Memory B cell (primary cell): ENCODE results near the gene MYO1H.
"Not testable (repeated sequence)": the region's sequence is repeated elsewhere in the genome, so short reads cannot be mapped to it uniquely, and the experiment has no call there.

Source experiments
- ATAC-seq: fragments of 150-1000 bp; cut with Tn5 transposase; 2 replicates; pipeline ENCODE4 v1.10.0; 2021; ENCODE audit warnings: low read depth, mild to moderate bottlenecking, moderate library complexity
- DNase-seq, 2 donors: peaks; one replicate each; pipeline ENCODE4 v3.0.0; 2022; ENCODE audit warnings: low spot score in 2 of 2
- H3K27ac Mint-ChIP-seq: one replicate; pipeline ENCODE4 v1.8.0; 2022; ENCODE audit warnings: mild to moderate bottlenecking, moderate library complexity, mixed read lengths
- H3K27me3 Mint-ChIP-seq: one replicate; pipeline ENCODE4 v1.8.0; 2022; ENCODE audit warnings: mixed read lengths
- H3K36me3 Mint-ChIP-seq: one replicate; pipeline ENCODE4 v1.8.0; 2022; ENCODE audit warnings: mild to moderate bottlenecking, mixed read lengths
- H3K4me1 Mint-ChIP-seq: one replicate; pipeline ENCODE4 v1.8.0; 2022; ENCODE audit warnings: mixed read lengths
- H3K4me3 Mint-ChIP-seq: one replicate; pipeline ENCODE4 v1.8.0; 2022; ENCODE audit warnings: mild to moderate bottlenecking, moderate library complexity, mixed read lengths
- H3K9me3 Mint-ChIP-seq: one replicate; pipeline ENCODE4 v1.8.0; 2022; ENCODE audit warnings: mixed read lengths

The MYO1H gene, protein sequence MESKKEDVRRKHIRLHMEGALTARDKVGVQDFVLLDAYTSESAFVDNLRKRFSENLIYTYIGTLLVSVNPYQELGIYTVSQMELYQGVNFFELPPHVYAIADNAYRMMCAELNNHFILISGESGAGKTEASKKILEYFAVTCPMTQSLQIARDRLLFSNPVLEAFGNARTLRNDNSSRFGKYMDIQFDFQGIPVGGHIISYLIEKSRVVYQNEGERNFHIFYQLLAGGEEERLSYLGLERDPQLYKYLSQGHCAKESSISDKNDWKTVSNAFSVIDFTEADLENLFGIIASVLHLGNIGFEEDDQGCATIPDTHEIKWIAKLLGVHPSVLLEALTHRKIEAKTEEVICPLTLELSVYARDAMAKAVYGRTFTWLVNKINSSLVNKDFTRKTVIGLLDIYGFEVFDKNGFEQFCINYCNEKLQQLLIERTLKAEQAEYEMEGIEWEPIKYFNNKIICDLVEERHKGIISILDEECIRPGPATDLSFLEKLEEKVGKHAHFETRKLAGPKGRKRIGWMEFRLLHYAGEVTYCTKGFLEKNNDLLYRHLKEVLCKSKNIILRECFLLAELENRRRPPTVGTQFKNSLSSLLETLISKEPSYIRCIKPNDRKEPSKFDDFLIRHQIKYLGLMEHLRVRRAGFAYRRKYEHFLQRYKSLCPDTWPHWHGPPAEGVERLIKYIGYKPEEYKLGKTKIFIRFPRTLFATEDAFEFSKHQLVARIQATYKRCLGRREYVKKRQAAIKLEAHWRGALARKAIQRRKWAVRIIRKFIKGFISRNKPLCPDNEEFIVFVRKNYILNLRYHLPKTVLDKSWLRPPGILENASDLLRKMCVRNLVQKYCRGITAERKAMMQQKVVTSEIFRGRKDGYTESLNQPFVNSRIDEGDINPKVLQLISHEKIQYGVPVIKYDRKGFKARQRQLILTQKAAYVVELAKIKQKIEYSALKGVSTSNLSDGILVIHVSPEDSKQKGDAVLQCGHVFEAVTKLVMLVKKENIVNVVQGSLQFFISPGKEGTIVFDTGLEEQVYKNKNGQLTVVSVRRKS

GRCh38 chr12:109347589-109347988 lies at the start of gene MYO1H:
Gene MYO1H, plus strand, starts transcription at chr12:109347900. Its CDS starts 61 bp downstream, at chr12:109347961.
- no peak for DNase-seq
- no peak within 1 kb of the TSS for H3K4me3 Mint-ChIP-seq
- H3K4me1 Mint-ChIP-seq: no peaks in the 10 kb centered on the region
- H3K36me3 Mint-ChIP-seq: no peaks in the 10 kb centered on the region
- no peak for ATAC-seq
- H3K27ac Mint-ChIP-seq: no peak within 1 kb of the TSS
- H3K27me3 Mint-ChIP-seq: peaks cover 6% of the 10 kb centered on the region
- H3K9me3 Mint-ChIP-seq: peaks cover 2% of the 10 kb centered on the region

GRCh38 chr12:109299849-109300248 lies 47.9 kb upstream of the MYO1H start:
- Mint-ChIP-seq H3K27ac (no peak overlapping the region), H3K36me3 (no peaks in the 10 kb centered on the region), H3K27me3 (peaks cover 17% of the 10 kb centered on the region), H3K4me1 (no peaks in the 10 kb centered on the region), H3K9me3 (no peaks in the 10 kb centered on the region), H3K4me3 (no peak overlapping the region)
- ATAC-seq: no peak
- DNase-seq: no peak

DNA sequence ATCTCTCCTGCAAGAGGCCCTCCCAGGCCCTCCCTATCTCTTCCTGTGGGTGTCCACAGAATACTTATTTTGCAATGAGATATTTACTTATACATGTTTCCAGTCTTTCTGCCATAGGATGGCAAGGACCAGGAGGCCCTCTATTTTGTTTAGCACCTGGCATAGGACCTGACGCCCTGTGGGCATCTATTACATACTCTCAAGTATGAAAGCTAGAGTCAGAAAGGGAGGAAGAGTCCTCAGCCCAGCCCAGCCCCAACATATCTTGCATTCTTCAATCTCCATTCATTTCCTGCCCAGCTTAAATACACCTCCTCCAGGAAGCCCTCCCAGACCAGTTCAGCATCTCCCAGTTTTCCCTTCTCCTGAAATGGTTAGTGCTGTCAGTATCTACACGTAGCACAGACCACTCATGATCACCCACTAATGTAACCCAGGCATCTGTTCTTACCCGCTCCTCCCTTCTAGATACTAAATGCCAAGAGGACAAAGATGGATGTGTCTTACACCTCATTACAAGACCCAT lies 46.0 kb upstream of the MYO1H start:
- no peak overlapping the region for H3K27ac Mint-ChIP-seq
- H3K4me1 Mint-ChIP-seq: no peaks in the 10 kb centered on the region
- peaks cover 18% of the 10 kb centered on the region for H3K27me3 Mint-ChIP-seq
- no peaks in the 10 kb centered on the region for H3K9me3 Mint-ChIP-seq
- no peaks in the 10 kb centered on the region for H3K36me3 Mint-ChIP-seq
- ATAC-seq (no peak), DNase-seq (no peak)
- no peak overlapping the region for H3K4me3 Mint-ChIP-seq

DNA sequence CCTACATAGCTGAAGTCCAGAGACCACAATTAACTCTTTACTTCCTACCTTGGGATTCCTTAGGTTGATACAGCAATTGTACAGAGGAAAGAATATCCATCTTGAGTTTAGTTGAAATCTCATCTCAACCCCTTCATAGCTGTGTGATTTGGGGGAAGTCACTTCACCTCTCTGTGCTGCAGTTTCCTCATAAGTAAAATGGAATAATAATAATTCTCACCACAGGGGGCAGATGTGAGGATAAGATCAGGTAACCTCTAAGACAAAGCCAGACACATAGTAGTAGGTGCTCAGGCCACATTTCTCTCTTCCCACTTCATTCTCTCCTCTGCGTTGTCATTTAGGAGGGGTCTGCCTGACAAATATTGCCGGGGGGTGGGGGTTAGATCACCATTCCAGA lies 45.3 kb upstream of the MYO1H start:
- ATAC-seq (no peak), DNase-seq (no peak)
- Mint-ChIP-seq H3K36me3 (no peaks in the 10 kb centered on the region), H3K27me3 (peaks cover 18% of the 10 kb centered on the region), H3K27ac (no peak overlapping the region), H3K9me3 (no peaks in the 10 kb centered on the region), H3K4me1 (no peaks in the 10 kb centered on the region), H3K4me3 (no peak overlapping the region)

DNA sequence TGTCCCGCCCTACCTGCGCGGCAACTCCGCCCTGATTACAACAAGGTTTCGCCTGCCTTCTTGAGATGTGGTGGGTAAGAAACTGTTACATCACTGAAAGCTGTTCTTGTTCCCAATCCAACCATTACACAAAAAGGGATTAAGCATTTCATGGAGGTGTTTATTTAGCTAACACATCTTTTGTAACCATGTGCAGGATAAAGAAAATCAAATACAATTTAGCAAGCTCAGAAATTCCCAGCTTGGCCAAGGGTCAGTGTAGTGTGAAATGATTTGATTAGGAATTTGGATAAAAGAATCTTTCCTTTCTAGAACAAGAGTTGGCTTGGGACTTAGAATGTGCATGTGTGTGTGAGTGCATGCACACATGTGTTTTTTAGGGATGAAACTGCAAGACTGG lies 44.9 kb upstream of the MYO1H start:
- ATAC-seq: no peak
- Mint-ChIP-seq H3K27ac (no peak overlapping the region), H3K27me3 (peaks cover 22% of the 10 kb centered on the region), H3K36me3 (no peaks in the 10 kb centered on the region), H3K9me3 (no peaks in the 10 kb centered on the region), H3K4me3 (no peak overlapping the region), H3K4me1 (no peaks in the 10 kb centered on the region)
- no peak for DNase-seq

DNA sequence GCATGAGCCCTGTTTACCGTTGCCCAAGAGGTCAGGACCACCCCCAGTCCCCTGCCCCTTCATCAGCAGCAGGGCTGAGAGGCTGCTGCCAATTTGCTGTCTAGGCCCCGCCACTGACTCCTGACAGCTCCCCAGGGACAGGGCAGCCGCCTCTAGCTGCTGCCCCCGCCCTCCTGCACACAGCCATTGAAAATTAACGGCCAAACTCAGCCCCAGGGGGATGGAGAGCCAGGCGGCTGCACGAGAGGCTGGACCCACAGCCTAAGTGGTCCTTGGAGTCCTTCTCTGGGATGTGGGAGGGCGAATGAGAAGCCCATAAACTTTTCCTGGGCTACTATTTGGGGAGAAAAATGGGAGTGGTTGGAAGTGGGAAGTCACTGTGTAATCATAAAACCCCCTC lies 43.2 kb upstream of the MYO1H start:
- ATAC-seq: no peak
- H3K4me3 Mint-ChIP-seq: no peak overlapping the region
- no peaks in the 10 kb centered on the region for H3K36me3 Mint-ChIP-seq
- peaks cover 29% of the 10 kb centered on the region for H3K27me3 Mint-ChIP-seq
- peaks cover 3% of the 10 kb centered on the region for H3K4me1 Mint-ChIP-seq
- H3K9me3 Mint-ChIP-seq: no peaks in the 10 kb centered on the region
- no peak for DNase-seq
- H3K27ac Mint-ChIP-seq: no peak overlapping the region

DNA sequence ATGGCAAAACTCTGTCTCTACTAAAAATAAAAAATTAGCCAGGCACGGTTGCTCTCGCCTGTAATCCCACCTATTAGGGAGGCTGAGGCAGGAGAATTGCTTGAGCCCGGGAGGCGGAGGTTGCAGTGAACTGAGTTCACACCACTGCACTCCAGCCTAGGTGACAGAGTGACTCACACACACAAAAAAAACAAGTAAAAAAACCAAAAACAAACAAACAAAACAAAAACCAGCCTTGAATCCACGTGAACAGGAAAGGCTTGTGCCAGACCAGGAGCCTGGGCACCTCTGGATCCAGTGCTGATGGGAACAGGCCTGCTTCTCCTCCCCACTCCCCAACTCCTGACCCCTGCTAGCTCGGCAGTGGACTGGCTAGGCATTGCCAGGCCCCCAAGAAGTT lies 42.2 kb upstream of the MYO1H start:
- DNase-seq (no peak), ATAC-seq (no peak)
- Mint-ChIP-seq H3K27ac (no peak overlapping the region), H3K36me3 (no peaks in the 10 kb centered on the region), H3K27me3 (peaks cover 32% of the 10 kb centered on the region), H3K4me3 (no peak overlapping the region), H3K4me1 (peaks cover 7% of the 10 kb centered on the region), H3K9me3 (no peaks in the 10 kb centered on the region)

DNA sequence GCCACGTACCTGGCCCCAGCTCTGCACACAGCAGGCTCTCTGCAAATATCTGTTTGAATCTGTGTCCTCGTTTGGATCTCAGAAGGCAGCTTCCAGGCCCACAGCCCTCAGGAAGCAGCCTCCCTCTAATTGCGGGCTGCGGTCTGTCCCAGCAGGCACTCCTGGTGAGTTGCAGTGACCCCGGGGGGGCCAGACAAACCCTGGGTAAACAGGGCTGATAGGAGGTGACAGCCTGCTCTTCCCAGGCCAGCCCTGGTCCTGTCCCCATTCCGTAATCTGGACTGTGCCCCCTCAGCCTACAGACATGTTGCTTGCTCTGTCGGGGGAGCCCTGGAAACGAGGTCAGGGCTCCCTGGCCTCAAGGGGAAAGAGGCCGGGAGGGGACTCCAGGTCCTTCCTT lies 40.6 kb upstream of the MYO1H start:
- Mint-ChIP-seq H3K36me3 (no peaks in the 10 kb centered on the region), H3K27me3 (peaks cover 31% of the 10 kb centered on the region), H3K4me1 (peaks cover 11% of the 10 kb centered on the region), H3K9me3 (no peaks in the 10 kb centered on the region), H3K27ac (no peak overlapping the region), H3K4me3 (no peak overlapping the region)
- ATAC-seq (no peak), DNase-seq (no peak)

DNA sequence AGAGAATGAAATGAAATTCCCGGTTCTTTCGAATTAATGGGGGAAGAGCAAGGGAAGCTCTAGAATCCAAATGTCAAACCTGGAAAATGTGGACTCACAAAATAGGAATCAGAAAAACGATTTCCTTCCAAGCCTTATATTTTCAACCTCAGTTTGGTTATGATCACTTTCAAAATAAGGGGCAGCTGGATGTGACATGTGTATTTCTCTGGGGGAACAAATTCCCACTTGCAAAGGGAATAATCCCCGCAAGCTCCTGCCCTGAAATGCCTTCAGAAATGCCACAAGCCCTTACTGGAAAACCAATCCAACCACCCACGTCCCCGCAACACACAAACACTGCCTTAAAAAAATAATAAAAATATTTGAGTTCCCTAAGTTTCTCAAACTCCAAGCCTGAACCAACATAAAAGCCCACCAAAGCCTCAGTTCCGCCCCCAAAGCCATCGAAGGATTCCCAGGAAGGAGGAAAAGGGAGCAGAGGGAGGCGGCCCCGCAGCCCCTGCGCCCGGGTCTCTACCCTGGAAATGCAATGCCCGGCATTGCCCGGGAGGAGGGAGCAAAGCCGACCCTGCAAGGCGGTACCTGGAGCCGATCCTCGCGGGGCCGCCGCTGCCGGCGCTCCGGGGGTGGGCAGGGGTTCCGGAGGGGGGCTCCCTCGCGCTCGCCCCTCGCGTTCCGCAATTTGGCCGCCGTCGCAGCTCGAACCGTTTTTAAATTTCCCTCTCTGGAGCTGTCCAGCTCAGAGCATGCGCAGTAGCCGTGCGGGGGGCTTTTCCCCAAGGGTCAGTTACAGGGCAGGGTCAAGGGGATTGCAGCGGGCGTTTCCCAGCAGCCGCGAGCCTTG lies 38.9 kb upstream of the MYO1H start, which contains the start of gene FOXN4:
FOXN4 (minus strand) TSS at position 751 of the 847 bp plus-strand sequence. CDS start 963 bp downstream, outside the sequence.
- ATAC-seq: no peak
- H3K36me3 Mint-ChIP-seq: no peaks in the 10 kb centered on the region
- no peak for DNase-seq
- H3K27me3 Mint-ChIP-seq: peaks cover 26% of the 10 kb centered on the region
- H3K9me3 Mint-ChIP-seq: no peaks in the 10 kb centered on the region
- H3K4me1 Mint-ChIP-seq: peaks cover 11% of the 10 kb centered on the region
- peak within 1 kb of the TSS; percentile 86 for H3K4me3 Mint-ChIP-seq
- H3K27ac Mint-ChIP-seq: no peak within 1 kb of the TSS

DNA sequence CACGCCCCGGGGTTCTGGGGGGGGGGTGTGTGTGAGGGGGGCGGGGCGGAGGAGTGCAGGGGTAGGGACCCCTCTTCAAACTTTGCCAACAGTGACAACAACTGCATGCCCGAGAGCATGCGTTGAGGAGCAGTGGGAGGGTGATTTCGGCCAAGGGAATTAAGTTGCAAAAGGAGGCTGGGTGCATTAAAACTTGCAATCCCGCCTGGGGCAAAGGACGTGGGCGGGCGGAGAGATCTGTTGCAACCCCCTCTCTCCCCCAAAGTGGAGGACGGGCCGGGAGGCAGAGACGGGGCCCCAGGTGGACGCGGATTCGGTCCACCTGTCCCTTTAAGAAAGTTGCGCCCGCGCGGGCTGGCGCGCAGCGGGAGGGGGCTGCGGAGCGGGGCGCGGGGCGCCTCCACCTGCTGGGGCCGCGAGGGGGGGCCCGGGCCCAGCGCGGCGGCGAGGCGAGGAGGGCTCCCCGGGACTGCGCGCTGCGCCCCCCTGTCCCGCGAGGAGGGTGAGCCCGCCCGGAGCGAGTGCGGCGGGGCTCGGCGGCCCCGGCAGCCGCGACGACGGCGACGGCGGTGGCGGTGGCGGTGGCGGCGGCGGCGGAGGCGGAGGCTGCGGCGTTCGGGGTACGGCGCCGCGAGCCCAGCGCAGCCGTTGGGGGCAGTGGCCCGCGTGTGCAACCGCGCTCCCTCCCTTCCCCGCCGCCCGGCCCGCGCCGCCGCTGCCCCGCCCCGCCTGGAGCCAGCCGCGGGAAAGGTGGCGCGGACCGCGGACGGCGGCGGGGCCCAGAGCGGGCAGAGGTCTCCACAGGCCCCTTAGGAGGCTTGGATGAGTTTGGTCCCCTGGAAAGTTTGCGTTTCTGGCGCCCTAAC lies 38.1 kb upstream of the MYO1H start:
- no peak overlapping the region for H3K27ac Mint-ChIP-seq
- no peaks in the 10 kb centered on the region for H3K36me3 Mint-ChIP-seq
- H3K4me3 Mint-ChIP-seq: peak overlapping the region; percentile 86
- no peaks in the 10 kb centered on the region for H3K9me3 Mint-ChIP-seq
- ATAC-seq (peak; percentile 47), DNase-seq (no peak)
- H3K27me3 Mint-ChIP-seq: peaks cover 25% of the 10 kb centered on the region
- peaks cover 11% of the 10 kb centered on the region for H3K4me1 Mint-ChIP-seq

DNA sequence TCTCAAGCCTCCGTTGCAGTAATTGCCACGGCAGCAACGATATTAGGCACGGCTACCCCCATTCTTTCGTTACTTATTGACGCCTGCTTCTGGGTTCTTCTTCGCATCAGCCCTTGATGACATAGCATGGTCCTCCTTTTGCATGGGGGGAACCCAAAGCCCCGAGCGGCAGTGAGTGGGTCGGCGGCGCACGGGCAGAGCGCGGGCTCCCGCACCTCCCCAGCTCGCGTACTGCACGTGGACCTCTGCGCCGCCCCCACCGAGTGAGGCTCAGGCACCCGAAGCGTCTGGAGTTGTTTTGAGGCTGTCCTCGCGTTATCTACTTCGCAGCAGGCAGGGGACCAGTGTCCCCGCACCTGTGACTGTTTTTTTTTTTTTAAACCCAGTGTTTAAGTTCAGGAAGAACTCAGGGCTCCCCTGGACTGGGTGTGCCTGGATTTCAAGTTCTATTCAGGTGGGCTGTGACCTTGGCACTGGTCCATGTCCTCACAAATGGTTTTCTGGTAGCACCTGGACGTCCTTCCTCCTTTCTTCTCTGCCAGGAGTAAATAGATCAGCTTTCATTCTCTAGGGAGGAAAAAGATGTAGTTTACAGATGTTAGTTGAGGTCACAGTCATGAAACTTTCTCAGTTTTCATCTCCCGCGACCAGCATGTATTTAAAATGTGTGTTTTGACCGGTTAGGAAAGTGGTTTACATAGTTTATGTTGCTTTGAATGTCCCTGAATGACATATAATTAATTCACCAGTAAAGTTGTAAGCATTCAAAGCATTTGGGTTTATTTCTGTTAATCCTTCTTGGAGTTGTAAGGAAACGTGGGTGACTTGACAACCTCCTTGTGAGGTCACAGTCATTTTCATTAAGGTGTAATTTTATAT lies 37.2 kb upstream of the MYO1H start:
- Mint-ChIP-seq H3K4me1 (peaks cover 11% of the 10 kb centered on the region), H3K36me3 (no peaks in the 10 kb centered on the region), H3K27me3 (peaks cover 26% of the 10 kb centered on the region), H3K27ac (no peak overlapping the region), H3K9me3 (no peaks in the 10 kb centered on the region), H3K4me3 (peak overlapping the region; percentile 80)
- DNase-seq (no peak), ATAC-seq (peak; percentile 31)

GRCh38 chr12:109321294-109321693 lies 26.4 kb upstream of the MYO1H start:
- not testable (repeated sequence) for H3K27ac Mint-ChIP-seq, H3K4me1 Mint-ChIP-seq, H3K9me3 Mint-ChIP-seq, H3K4me3 Mint-ChIP-seq, ATAC-seq, H3K36me3 Mint-ChIP-seq, DNase-seq
- peaks cover 16% of the 10 kb centered on the region for H3K27me3 Mint-ChIP-seq
